Endometrial microvascular endothelial cells (primary cell): ENCODE results near the gene KRTAP4-1. TPM values are rescaled to one million over a fixed set of nuclear protein-coding genes. Genes with fewer than 3 reads are reported as not detected.
"Not testable (repeated sequence)": the region's sequence is repeated elsewhere in the genome, so short reads cannot be mapped to it uniquely, and the experiment has no call there.

Source experiments
- in situ Hi-C: cut with HindIII; loops from 2 replicates; pipeline ENCODE4 v1.10.0; 2017; ENCODE audit warnings: low sequenced_read_pairs, low pct_unique_long_range_greater_than_20kb; ENCODE audit errors: inconsistent ontology term
- total RNA-seq: library from RNA; depleted of rRNA; stranded (reverse); fragments of >200 nt; gene quantifications from one replicate; pipeline ENCODE4 v1.2.3, GENCODE V29; 2015; ENCODE audit errors: inconsistent ontology term

The KRTAP4-1 gene
- total RNA-seq, 1 donor from 2014 or later, result not detected

DNA sequence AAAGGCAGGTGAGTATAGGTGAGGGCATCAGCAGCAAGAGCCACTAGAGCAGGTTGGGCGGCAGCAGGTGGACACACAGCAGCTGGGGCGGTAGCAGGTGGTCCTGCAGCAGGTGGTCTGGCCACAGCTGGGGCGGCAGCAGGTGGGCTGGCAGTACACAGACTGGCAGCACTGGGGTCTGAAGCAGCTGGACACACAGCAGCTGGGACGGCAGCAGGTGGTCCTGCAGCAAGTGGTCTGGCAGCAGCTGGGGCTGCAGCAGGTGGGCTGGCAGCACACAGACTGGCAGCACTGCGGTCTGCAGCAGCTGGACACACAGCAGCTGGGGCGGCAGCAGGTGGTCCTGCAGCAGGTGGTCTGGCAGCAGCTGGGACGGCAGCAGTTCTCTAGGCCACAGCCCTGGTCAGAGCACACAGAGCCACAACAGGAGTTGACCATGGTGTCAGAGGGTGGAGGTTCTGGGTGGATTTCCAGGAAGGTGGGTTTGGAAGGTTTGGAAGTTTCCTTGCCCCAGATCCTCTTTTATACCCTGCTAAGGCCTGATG, 6.9 kb downstream of the KRTAP4-1 start, which contains the start of gene KRTAP4-2:
Gene KRTAP4-2, minus strand, starts transcription at position 495 of the 545 bp plus-strand sequence. Its CDS starts 57 bp downstream, at position 438.
- in situ Hi-C loops, result no loop called here

DNA sequence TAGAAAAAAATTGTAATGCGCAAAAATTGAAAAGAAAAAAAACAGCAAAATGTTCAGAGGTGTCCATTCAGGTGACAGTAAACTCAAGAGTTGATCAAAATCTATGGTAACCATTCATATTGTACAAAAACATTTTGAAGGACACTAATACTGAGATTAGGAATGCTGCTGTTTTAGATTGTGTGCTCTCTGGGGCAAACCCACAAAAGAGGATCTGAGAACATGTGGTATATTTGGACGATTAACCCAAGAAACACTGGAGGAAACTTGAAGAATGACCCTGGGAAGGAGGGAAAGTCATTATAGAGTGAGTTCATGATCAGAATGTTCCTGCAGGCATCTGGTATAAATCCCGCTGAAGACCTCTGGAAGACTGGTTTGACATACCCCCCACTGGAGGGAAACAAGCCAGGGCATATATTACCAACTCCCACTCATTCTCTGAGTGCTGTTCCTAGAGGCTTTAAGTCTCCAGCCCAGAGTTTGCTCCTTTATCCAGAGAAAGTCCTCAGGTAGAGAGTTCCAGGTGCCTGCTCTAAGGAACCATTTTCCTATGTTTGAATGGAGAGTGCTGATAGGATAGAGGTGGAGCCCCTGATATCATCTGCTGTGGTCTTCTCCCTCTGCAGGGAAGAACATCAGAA, 7.8 kb downstream of the KRTAP4-1 start:
- in situ Hi-C loops, result no loop called here

DNA sequence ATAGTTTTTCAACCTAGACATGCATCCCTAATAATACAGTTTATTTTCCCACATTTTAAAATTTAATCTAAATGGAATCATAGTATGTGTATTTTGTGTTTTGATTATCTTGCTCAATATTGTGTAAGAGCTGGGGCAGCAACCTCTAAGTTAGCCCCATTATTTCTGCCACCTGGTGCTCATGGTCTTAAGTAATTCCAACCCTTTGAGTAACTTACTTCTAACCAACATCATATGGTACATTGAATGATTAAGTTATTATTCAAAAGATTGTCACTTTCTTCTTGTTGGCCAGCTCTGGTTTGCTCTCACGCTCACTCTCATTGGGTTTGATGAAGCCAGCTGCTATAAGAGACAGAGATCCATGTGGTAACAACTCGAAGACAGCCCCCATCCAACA, 12.8 kb downstream of the KRTAP4-1 start:
- in situ Hi-C loops, result no loop called here

DNA sequence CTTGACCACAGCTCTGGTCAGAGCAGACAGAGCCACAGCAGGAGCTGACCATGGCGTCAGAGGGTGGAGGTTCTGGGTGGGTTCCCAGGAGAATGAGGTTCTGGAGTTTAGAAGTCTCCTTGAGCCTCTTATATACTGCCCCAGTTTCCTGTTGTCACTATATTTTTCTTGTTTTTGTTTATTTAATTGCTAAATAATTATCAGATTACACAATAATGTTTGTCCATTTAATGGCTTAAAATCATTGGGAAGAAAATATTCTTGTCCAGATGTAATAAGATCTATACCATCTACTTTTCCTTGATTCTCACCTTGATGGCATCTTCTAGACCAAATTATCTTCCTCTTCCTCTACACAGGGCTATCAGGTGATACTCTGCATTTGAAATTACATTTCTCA, 16.6 kb downstream of the KRTAP4-1 start, which contains the start of gene KRTAP4-3:
Gene KRTAP4-3, minus strand, starts transcription at position 101 of the 400 bp plus-strand sequence. Its CDS starts 49 bp downstream, at position 52.
- in situ Hi-C loops, result no loop called here

GRCh38 chr17:41167561-41167960, 17.1 kb downstream of the KRTAP4-1 start:
- in situ Hi-C loops, result no loop called here

GRCh38 chr17:41163828-41164227, 20.9 kb downstream of the KRTAP4-1 start:
- in situ Hi-C loops, result no loop called here

DNA sequence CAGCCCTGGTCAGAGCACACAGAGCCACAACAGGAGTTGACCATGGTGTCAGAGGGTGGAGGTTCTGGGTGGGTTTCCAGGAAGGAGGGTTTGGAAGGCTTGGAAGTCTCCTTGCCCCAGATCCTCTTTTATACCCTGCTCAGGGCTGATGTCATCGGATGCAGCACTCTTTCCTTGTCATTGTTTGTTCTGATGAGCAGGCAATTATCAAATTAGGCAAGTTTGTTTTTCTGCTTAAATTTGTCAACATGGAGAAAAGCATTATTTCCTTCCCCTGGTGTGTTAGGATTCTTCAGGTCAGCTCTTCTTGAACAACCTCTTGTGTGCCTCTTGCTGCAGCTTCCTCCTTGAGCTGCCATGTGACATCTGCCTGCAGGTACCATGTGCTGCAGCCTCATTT, 24.1 kb downstream of the KRTAP4-1 start, which contains the start of gene KRTAP4-4:
Gene KRTAP4-4, minus strand, starts transcription at position 101 of the 400 bp plus-strand sequence. Its CDS starts 57 bp downstream, at position 44.
- in situ Hi-C loops, result no loop called here

DNA sequence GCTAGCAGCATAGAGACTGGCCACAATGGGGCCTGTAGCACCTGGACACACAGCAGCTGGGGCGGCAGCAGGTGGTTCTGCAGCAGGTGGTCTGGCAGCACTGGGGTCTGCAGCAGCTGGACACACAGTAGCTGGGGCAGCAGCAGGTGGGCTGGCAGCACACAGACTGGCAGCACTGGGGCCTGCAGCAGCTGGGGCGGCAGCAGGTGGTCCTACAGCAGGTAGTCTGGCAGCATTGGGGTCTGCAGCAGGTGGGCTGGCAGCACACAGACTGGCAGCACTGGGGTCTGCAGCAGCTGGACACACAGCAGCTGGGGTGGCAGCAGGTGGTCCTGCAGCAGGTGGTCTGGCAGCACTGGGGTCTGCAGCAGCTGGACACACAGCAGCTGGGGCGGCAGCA, 24.5 kb downstream of the KRTAP4-1 start:
- in situ Hi-C loops, result not testable (repeated sequence)

DNA sequence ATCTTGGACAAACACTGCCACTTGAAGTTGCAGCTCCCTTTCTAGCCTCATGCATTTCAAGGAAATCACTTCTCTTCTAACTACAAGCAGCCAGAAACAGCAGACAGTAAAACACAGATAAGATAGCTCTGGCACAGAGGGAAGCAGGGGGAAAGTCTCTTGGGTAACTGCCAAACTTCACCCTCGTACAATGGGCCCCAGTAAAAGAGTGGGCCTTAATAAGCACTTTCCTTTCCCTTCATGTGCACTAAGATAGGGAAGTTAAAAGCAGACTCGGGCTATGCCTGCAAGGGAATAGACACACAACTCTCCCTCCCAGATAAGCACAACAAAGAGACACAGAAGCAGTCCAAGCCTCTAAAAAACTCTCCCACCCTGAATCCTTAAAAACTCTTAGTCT, 30.9 kb downstream of the KRTAP4-1 start:
- in situ Hi-C loops, result no loop called here

DNA sequence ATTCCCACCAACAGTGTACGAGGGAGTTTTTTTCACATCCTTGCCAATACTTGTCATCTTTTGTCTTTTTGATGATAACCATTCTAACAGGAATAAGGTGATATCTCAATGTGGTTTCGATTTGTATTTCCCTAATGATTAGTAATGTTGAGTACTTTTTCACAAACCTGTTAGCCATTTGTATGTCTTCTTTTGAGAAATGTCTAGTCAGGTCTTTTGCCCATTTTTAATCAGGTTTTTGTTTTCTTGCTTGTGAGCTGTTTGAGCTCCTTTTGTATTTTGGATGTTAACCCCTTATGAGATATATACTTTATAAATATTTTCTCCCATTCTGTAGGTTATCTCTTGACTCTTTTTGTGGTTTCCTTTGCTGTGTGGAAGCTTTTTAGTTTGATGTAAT, 33.2 kb downstream of the KRTAP4-1 start:
- in situ Hi-C loops, result no loop called here

GRCh38 chr17:41150026-41150425, 34.7 kb downstream of the KRTAP4-1 start:
- in situ Hi-C loops, result no loop called here

DNA sequence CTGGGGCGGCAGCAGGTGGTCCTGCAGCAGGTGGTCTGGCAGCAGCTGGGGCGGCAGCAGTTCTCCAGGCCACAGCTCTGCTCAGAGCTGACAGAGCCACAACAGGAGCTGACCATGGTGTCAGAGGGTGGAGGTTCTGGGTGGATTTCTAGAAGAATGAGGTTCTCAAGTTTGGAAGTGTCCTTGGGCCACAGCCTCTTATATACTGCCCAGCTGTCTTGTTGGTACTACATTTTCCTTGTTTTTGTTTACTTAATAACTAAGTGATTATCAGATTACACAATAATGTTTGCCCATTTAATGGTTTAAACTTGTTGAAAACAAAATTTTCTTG, 35.1 kb downstream of the KRTAP4-1 start, which contains the start of gene KRTAP4-5:
Gene KRTAP4-5, minus strand, starts transcription at position 174 of the 334 bp plus-strand sequence. Its CDS starts 58 bp downstream, at position 116.
- in situ Hi-C loops, result no loop called here

- in situ Hi-C loops, result not testable (repeated sequence)
Observed at GRCh38 chr17:41148971-41149651, 35.6 kb downstream of the KRTAP4-1 start.

- in situ Hi-C loops, result no loop called here
Observed at GRCh38 chr17:41147531-41148204, 37.0 kb downstream of the KRTAP4-1 start.

GRCh38 chr17:41145261-41145660, 39.5 kb downstream of the KRTAP4-1 start:
- in situ Hi-C loops, result no loop called here

DNA sequence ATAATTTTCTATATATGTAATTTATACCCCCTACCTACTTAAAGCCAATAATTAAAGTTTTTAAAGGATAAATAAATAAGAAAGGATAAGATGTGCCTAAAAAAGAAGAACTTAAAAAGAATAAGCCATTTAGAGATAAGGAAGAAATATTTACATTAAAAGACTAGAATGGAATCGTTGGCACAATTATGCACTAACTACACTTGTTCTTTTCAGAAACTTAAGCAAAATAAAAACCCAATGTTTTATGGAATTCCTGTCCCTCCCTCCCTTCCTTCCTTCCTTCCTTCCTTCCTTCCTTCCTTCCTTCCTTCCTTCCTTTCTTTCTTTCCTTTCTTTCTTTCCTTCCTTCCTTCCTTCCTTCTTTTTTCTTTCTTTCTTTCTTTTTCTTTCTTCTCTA, 39.9 kb downstream of the KRTAP4-1 start:
- in situ Hi-C loops, result no loop called here

- in situ Hi-C loops, result no loop called here
Observed at GRCh38 chr17:41141361-41141760, 43.4 kb downstream of the KRTAP4-1 start.

GRCh38 chr17:41140360-41141131, 44.2 kb downstream of the KRTAP4-1 start, which contains the start of gene KRTAP4-6:
Gene KRTAP4-6, minus strand, starts transcription at chr17:41140544. Its CDS starts 57 bp downstream, at chr17:41140487.
- in situ Hi-C loops, result no loop called here

- in situ Hi-C loops, result not testable (repeated sequence)
Observed at GRCh38 chr17:41139865-41140264, 44.8 kb downstream of the KRTAP4-1 start.
